ENCODE measurements around the gene SH3D19. TPM values are rescaled to one million over a fixed set of nuclear protein-coding genes. Genes with fewer than 3 reads are reported as not detected.
A peak's percentile ranks its signal among the peaks of the same experiment; 100 is the strongest.

The SH3D19 gene
- total RNA-seq, 1 experiment from 2014 or later, result 15.5 TPM

DNA sequence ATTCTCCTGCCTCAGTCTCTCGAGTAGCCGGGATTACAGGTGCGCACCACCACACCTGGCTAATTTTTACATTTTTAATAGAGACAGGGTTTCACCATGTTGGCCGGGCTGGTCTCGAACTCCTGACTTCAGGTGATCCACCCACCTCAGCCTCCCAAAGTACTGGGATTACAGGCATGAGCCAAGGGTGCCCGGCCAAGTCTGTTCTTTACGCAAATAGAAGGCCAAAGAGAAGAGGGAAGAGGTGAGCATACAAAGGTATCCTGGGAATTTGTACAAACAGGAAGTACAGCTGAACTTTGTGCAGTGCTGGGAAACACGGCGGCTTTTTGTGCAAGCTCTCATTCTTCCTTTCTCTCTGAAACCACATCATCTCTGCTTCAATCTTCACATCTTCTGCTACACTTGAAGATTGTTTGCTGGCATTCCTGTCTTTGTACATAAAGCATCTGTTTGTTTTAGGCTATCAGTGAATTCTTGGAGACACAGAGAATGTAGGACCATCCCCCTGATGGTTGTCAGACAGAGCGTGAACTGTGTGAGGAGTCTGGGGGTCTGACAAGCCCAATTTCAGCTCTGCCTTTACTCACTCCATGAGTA lies 120.4 kb downstream of the SH3D19 start:
- H3K4me3 Mint-ChIP-seq (ENCODE audit: low read depth, unreplicated experiment), result no peak overlapping the region
- H3K4me1 Mint-ChIP-seq (ENCODE audit: low read depth, unreplicated experiment), result peaks cover 47% of the 10 kb centered on the region
- DNase-seq, result peak; percentile 15
- H3K36me3 Mint-ChIP-seq (ENCODE audit: insufficient read depth, unreplicated experiment), result no peaks in the 10 kb centered on the region
- no peaks in the 10 kb centered on the region for H3K27me3 Mint-ChIP-seq (ENCODE audit: unreplicated experiment)
- H3K27ac Mint-ChIP-seq (ENCODE audit: unreplicated experiment), result peak overlapping the region; percentile 47
- CTCF ChIA-PET, result interaction anchor here (1.2 kb wide), 1 partner anchor 20 kb away, joined by 8 read pairs; no protein-coding TSS in a partner anchor
- intact Hi-C loops (cut with micrococcal nuclease; ENCODE audit: unreplicated experiment), result no loop called here
- no TSS peak for BruUV-seq (replicated peaks)
- TF ChIP-seq, protein P1, sequence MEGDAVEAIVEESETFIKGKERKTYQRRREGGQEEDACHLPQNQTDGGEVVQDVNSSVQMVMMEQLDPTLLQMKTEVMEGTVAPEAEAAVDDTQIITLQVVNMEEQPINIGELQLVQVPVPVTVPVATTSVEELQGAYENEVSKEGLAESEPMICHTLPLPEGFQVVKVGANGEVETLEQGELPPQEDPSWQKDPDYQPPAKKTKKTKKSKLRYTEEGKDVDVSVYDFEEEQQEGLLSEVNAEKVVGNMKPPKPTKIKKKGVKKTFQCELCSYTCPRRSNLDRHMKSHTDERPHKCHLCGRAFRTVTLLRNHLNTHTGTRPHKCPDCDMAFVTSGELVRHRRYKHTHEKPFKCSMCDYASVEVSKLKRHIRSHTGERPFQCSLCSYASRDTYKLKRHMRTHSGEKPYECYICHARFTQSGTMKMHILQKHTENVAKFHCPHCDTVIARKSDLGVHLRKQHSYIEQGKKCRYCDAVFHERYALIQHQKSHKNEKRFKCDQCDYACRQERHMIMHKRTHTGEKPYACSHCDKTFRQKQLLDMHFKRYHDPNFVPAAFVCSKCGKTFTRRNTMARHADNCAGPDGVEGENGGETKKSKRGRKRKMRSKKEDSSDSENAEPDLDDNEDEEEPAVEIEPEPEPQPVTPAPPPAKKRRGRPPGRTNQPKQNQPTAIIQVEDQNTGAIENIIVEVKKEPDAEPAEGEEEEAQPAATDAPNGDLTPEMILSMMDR (IDR thresholded peaks at IDR 0.05; ENCODE audit: unreplicated experiment), result no peak
- no peaks in the 10 kb centered on the region for H3K9me3 Mint-ChIP-seq (ENCODE audit: low read depth, unreplicated experiment)

DNA sequence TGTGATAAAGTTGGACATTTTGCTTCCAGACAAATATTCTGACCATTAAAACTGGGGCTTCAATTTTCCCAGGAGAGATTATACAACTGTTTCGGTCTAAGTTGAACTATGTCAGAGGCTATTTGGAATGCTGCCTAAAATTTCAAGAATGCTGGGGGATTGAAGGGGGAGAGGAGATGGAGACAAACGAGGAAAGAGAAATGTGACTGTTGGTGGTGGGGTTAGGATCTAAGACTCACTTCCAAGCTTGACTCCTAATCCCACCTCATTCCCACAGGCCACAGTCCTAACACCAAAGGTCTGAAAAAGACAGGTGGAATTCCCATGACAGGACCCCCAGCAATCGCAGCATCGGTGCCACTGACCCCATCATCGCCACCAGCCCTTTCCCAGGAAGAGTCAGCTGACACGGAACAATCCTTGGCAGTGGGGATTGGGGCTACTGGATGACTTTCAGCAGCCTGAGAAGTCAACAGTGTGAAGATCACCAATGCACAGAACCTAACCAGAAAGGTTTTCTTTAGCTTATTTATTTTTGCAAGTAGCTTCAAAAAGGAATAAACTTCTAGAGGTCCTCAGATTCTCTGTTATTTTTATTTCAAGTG lies 122.5 kb downstream of the SH3D19 start:
- BruUV-seq (replicated peaks), result no TSS peak
- CTCF ChIA-PET, result no interaction called here
- peaks cover 40% of the 10 kb centered on the region for H3K4me1 Mint-ChIP-seq (ENCODE audit: low read depth, unreplicated experiment)
- TF ChIP-seq, protein P1 (IDR thresholded peaks at IDR 0.05; ENCODE audit: unreplicated experiment), result no peak
- H3K4me3 Mint-ChIP-seq (ENCODE audit: low read depth, unreplicated experiment), result no peak overlapping the region
- H3K27me3 Mint-ChIP-seq (ENCODE audit: unreplicated experiment), result no peaks in the 10 kb centered on the region
- DNase-seq, result no peak
- no peak overlapping the region for H3K27ac Mint-ChIP-seq (ENCODE audit: unreplicated experiment)
- no peaks in the 10 kb centered on the region for H3K9me3 Mint-ChIP-seq (ENCODE audit: low read depth, unreplicated experiment)
- intact Hi-C loops (cut with micrococcal nuclease; ENCODE audit: unreplicated experiment), result no loop called here
- no peaks in the 10 kb centered on the region for H3K36me3 Mint-ChIP-seq (ENCODE audit: insufficient read depth, unreplicated experiment)

DNA sequence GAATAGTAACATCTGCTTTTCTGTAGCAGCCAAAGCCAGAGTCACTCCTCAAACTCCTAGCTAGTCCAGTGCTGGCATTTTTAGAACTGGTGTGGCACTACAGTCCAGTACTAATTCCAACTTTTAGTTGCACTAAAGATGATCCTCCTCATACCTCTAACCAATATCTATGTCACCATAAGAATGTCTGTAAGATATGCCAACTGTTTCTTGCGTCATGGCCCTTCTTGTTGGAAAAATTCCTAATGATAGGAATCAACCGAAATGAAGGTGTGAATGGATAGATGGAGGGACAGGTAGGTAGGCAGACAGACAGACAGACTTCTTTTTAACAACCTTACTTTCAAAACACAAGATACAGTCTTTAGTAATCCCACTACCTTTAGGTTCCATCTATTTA lies 123.0 kb downstream of the SH3D19 start:
- no peak overlapping the region for H3K27ac Mint-ChIP-seq (ENCODE audit: unreplicated experiment)
- intact Hi-C loops (cut with micrococcal nuclease; ENCODE audit: unreplicated experiment), result no loop called here
- no peaks in the 10 kb centered on the region for H3K27me3 Mint-ChIP-seq (ENCODE audit: unreplicated experiment)
- no peak overlapping the region for H3K4me3 Mint-ChIP-seq (ENCODE audit: low read depth, unreplicated experiment)
- TF ChIP-seq, protein P1 (IDR thresholded peaks at IDR 0.05; ENCODE audit: unreplicated experiment), result no peak
- DNase-seq, result no peak
- no TSS peak for BruUV-seq (replicated peaks)
- no peaks in the 10 kb centered on the region for H3K9me3 Mint-ChIP-seq (ENCODE audit: low read depth, unreplicated experiment)
- CTCF ChIA-PET, result no interaction called here
- peaks cover 34% of the 10 kb centered on the region for H3K4me1 Mint-ChIP-seq (ENCODE audit: low read depth, unreplicated experiment)
- H3K36me3 Mint-ChIP-seq (ENCODE audit: insufficient read depth, unreplicated experiment), result no peaks in the 10 kb centered on the region

DNA sequence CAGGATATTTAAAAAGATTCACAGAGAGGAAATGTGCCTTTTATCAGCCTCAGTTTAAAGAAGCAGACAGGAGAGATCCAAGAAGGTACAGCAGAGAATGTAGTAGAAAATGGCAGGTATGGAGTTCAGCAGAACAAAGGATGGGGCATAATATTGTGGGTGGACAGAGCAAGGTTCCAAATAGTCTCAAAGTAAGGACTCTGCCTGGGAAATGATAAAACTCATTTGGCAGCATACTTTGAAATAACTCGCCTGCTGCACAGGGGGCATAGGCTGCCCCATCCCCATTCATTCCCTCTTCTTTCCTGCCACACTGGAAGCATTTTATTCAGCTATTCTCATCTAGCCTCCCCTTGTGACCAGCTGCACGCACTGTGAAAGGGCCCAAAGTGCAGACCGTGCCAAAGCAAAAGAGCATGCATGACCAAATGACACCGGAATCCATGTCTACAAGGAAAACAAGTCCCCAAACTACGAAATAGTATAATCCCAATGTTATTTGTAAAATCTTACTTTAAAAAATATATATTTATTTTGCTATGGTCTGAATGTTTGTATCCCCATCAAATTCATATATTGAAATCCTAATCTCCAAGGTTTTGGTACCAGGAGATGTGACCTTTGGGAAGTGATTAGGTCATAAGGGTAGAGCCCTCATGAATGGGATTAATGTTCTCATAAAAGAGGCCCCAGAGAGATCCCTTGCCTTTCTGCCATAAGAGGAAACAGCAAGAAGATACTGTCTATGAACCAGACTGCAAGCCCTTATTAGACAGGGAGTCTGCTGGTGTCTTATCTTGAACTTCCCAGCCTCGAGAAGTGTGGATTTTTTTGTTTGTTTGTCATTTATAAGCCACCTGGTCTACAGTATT lies 125.8 kb downstream of the SH3D19 start:
- no peak for DNase-seq
- TF ChIP-seq, protein P1 (IDR thresholded peaks at IDR 0.05; ENCODE audit: unreplicated experiment), result no peak
- H3K9me3 Mint-ChIP-seq (ENCODE audit: low read depth, unreplicated experiment), result no peaks in the 10 kb centered on the region
- H3K4me1 Mint-ChIP-seq (ENCODE audit: low read depth, unreplicated experiment), result peaks cover 27% of the 10 kb centered on the region
- CTCF ChIA-PET, result no interaction called here
- intact Hi-C loops (cut with micrococcal nuclease; ENCODE audit: unreplicated experiment), result no loop called here
- no peak overlapping the region for H3K27ac Mint-ChIP-seq (ENCODE audit: unreplicated experiment)
- no peaks in the 10 kb centered on the region for H3K27me3 Mint-ChIP-seq (ENCODE audit: unreplicated experiment)
- H3K36me3 Mint-ChIP-seq (ENCODE audit: insufficient read depth, unreplicated experiment), result no peaks in the 10 kb centered on the region
- BruUV-seq (replicated peaks), result no TSS peak
- no peak overlapping the region for H3K4me3 Mint-ChIP-seq (ENCODE audit: low read depth, unreplicated experiment)

Data from Calu3 (cell line).